ENCODE measurements around the gene PRKCH.

DNA sequence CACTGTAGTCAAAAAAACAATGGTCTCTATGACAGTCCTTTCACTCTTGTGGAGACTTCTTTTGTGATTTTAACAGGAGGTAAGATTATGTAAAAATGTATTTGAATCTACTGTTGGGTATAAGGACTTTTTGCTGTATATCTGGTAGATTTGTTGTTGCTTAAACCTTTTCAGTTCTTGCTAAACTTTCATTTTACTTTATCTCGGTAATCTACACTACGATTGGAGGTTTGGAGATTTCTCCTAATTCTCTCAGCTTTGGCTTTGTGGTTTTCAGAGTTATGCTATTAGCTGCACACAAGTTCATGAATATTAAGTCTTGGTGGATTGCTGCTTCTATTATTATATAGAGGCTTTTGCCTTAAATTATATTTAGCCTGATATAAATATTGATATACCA lies 257.4 kb downstream of the PRKCH start:
- TF ChIP-seq POLR2A (IDR thresholded peaks at IDR 0.05) (no peak), CTCF (IDR thresholded peaks at IDR 0.05) (no peak)

Data from esophagus squamous epithelium (tissue), 4 donors.